H1 (cell line): ENCODE results near the gene DDX42. TPM values are rescaled to one million over a fixed set of nuclear protein-coding genes. Genes with fewer than 3 reads are reported as not detected.

Experiments
- CTCF ChIA-PET: fragments of 300-600 bp; sonication (Branson Sonifier 250); formaldehyde crosslinking; loops from one replicate; lab custom pipeline; 2021; ENCODE audit not compliant: partially characterized antibody; lab: Charles Lee
- POLR2A ChIA-PET: fragments of 300-600 bp; sonication (Branson Sonifier 250); formaldehyde crosslinking; loops from one replicate; lab custom pipeline; 2021; ENCODE audit warnings: inconsistent platforms; ENCODE audit not compliant: partially characterized antibody; lab: Charles Lee
- DNase-seq, 2 experiments: peaks; one replicate each; pipeline versions ENCODE4 v3.0.0 to v3.0.0-alpha.2; 2010 to 2022; ENCODE audit warnings: low spot score in 2 of 2, low read depth in 1 of 2, mixed read lengths in 1 of 2
- FAIRE-seq: peaks from 2 replicates; lab custom pipeline; 2011; peaks lifted over from hg19 to GRCh38; lab: Jason Lieb, UNC
- H2AFZ ChIP-seq: 2 replicates; pipeline ENCODE4 v1.8.1; 2012; ENCODE audit warnings: low read length, inconsistent platforms
- H2AK5ac ChIP-seq: 2 replicates; pipeline ENCODE4 v1.6.1; 2013; ENCODE audit warnings: low read depth, low read length
- H2BK120ac ChIP-seq: replicated peaks from 2 replicates; pipeline ENCODE3; 2013; ENCODE audit warnings: low read depth, low read length, inconsistent platforms
- H2BK12ac ChIP-seq: 2 replicates; pipeline ENCODE4 v1.6.1; 2013; ENCODE audit warnings: low read depth, low read length
- H2BK15ac ChIP-seq: 2 replicates; pipeline ENCODE4 v1.6.1; 2013; ENCODE audit warnings: low read length
- H2BK20ac ChIP-seq: 2 replicates; pipeline ENCODE4 v1.6.1; 2013; ENCODE audit warnings: low read length
- H2BK5ac ChIP-seq: 2 replicates; pipeline ENCODE4 v1.6.1; 2013; ENCODE audit warnings: low read depth, low read length
- H3K14ac ChIP-seq: 2 replicates; pipeline ENCODE4 v1.6.1; 2013; ENCODE audit warnings: inconsistent platforms; ENCODE audit not compliant: insufficient read length
- H3K18ac ChIP-seq: 2 replicates; pipeline ENCODE4 v1.6.1; 2013; ENCODE audit warnings: low read length; ENCODE audit errors: extremely low read depth
- H3K23ac ChIP-seq: 2 replicates; pipeline ENCODE4 v1.6.1; 2013; ENCODE audit warnings: inconsistent platforms; ENCODE audit not compliant: insufficient read length
- H3K23me2 ChIP-seq: 2 replicates; pipeline ENCODE4 v1.6.1; 2013; ENCODE audit warnings: low read depth, low read length
- H3K27ac ChIP-seq: 2 replicates; pipeline ENCODE4 v1.6.1; 2011; ENCODE audit warnings: low read depth, low read length, inconsistent platforms
- H3K27me3 ChIP-seq, 4 experiments: replicated peaks in 1 of 4; 1 replicate in 1 of 4; 2 replicates in 3 of 4; pipeline versions ENCODE4 v1.6.1 to v1.8.1; 2011 to 2013; ENCODE audit warnings: low read length in 3 of 4, mild to moderate bottlenecking in 3 of 4, inconsistent platforms in 2 of 4, mixed read lengths in 2 of 4, moderate library complexity in 1 of 4; ENCODE audit not compliant: control insufficient read depth in 3 of 4, insufficient read depth in 3 of 4; ENCODE audit errors: extremely low read depth in 1 of 4
- H3K36me3 ChIP-seq, 4 experiments: 2 replicates each; pipeline versions ENCODE4 v1.6.1 to v1.8.1; 2011 to 2013; ENCODE audit warnings: mild to moderate bottlenecking in 4 of 4, low read length in 3 of 4, moderate library complexity in 2 of 4, control low read depth in 1 of 4, inconsistent platforms in 1 of 4; ENCODE audit not compliant: insufficient read depth in 4 of 4, control insufficient read depth in 2 of 4
- H3K4ac ChIP-seq: replicated peaks from 2 replicates; pipeline ENCODE3; 2013; ENCODE audit warnings: low read length, low read depth, mixed read lengths, inconsistent platforms; ENCODE audit not compliant: insufficient read length
- H3K4me1 ChIP-seq, 4 experiments: replicated peaks in 1 of 4; 1 replicate in 1 of 4; 2 replicates in 3 of 4; pipeline versions ENCODE4 v1.6.1 to v1.8.1; 2011 to 2013; ENCODE audit warnings: low read length in 3 of 4, inconsistent platforms in 2 of 4, mixed read lengths in 1 of 4; ENCODE audit not compliant: insufficient read depth in 4 of 4, control insufficient read depth in 3 of 4
- H3K4me2 ChIP-seq, 2 experiments: 2 replicates each; pipeline versions ENCODE4 v1.6.1 to v1.8.1; 2011 to 2013; ENCODE audit warnings: low read depth in 2 of 2, low read length in 2 of 2, control low read depth in 1 of 2, inconsistent platforms in 1 of 2, mild to moderate bottlenecking in 1 of 2; ENCODE audit not compliant: insufficient read depth in 1 of 2
- H3K4me3 ChIP-seq, 4 experiments: fragments of 200-600, 300-600 bp in 1 of 4; sonication (generic), shearing (Covaris generic), sonication (Bioruptor Twin) in 1 of 4; 2 replicates each; pipeline versions ENCODE4 v1.5.1 to v1.8.1; 2011 to 2016; ENCODE audit warnings: low read length in 4 of 4, low read depth in 3 of 4, control low read depth in 2 of 4, inconsistent platforms in 2 of 4, mild to moderate bottlenecking in 2 of 4, mixed read lengths in 1 of 4, moderate library complexity in 1 of 4; ENCODE audit not compliant: insufficient read depth in 2 of 4; ENCODE audit errors: extremely low read depth in 1 of 4
- H3K56ac ChIP-seq: replicated peaks from 2 replicates; pipeline ENCODE3; 2013; ENCODE audit warnings: low read depth, mild to moderate bottlenecking, mixed read lengths, low read length, inconsistent platforms; ENCODE audit not compliant: insufficient read length
- H3K79me1 ChIP-seq: 2 replicates; pipeline ENCODE4 v1.6.1; 2013; ENCODE audit warnings: low read depth, low read length, control low read depth
- H3K79me2 ChIP-seq, 2 experiments: 2 replicates each; pipeline versions ENCODE4 v1.6.1 to v1.8.1; 2012 to 2013; ENCODE audit warnings: low read length in 2 of 2, mild to moderate bottlenecking in 2 of 2, inconsistent platforms in 1 of 2; ENCODE audit not compliant: insufficient read depth in 2 of 2, control insufficient read depth in 1 of 2
- H3K9ac ChIP-seq, 4 experiments: replicated peaks in 1 of 4; 1 replicate in 1 of 4; 2 replicates in 3 of 4; pipeline versions ENCODE4 v1.6.1 to v1.8.1; 2011 to 2013; ENCODE audit warnings: low read depth in 3 of 4, low read length in 3 of 4, control low read depth in 2 of 4, mild to moderate bottlenecking in 2 of 4, moderate library complexity in 2 of 4, inconsistent platforms in 1 of 4; ENCODE audit errors: extremely low read depth in 1 of 4
- H3K9me3 ChIP-seq, 2 experiments: 2 replicates each; pipeline versions ENCODE4 v1.6.1 to v1.8.1; 2012 to 2013; ENCODE audit warnings: mild to moderate bottlenecking in 2 of 2, moderate library complexity in 2 of 2, control low read depth in 1 of 2, inconsistent platforms in 1 of 2, low read depth in 1 of 2, low read length in 1 of 2, mixed read lengths in 1 of 2; ENCODE audit not compliant: insufficient read depth in 2 of 2
- H4K20me1 ChIP-seq, 2 experiments: replicated peaks in 1 of 2; 2 replicates each; pipeline versions ENCODE3 to v1.8.1; 2011 to 2013; ENCODE audit warnings: inconsistent platforms in 2 of 2, low read length in 2 of 2, mild to moderate bottlenecking in 1 of 2; ENCODE audit not compliant: insufficient read depth in 2 of 2, control insufficient read depth in 1 of 2
- H4K5ac ChIP-seq: 2 replicates; pipeline ENCODE4 v1.6.1; 2013; ENCODE audit warnings: low read length, low read depth, mixed read lengths, inconsistent platforms; ENCODE audit not compliant: insufficient read length
- H4K8ac ChIP-seq: 2 replicates; pipeline ENCODE4 v1.8.0; 2013; ENCODE audit warnings: mild to moderate bottlenecking, moderate library complexity, low read length, inconsistent platforms; ENCODE audit not compliant: insufficient read depth; ENCODE audit errors: extremely low read depth
- H4K91ac ChIP-seq: replicated peaks from 2 replicates; pipeline ENCODE3; 2013; ENCODE audit warnings: low read length, mixed read lengths, inconsistent platforms; ENCODE audit not compliant: insufficient read length
- EGR1 ChIP-seq: IDR thresholded peaks from 2 replicates; pipeline ENCODE4 v1.6.1; 2011; ENCODE audit warnings: low read depth, low read length, borderline replicate concordance
- SAP30 ChIP-seq: fragments of 300-600 bp; sonication (generic); IDR thresholded peaks from 2 replicates; pipeline ENCODE4 v1.7.1; 2012; ENCODE audit warnings: low read length, moderate library complexity, mild to moderate bottlenecking, inconsistent platforms; ENCODE audit not compliant: insufficient read depth, insufficient replicate concordance
- SUZ12 ChIP-seq: fragments of 200-600 bp; sonication (generic); IDR thresholded peaks from 2 replicates; pipeline ENCODE4 v1.6.1; 2012; ENCODE audit warnings: mild to moderate bottlenecking, inconsistent platforms, low read length, moderate library complexity, mixed read lengths
- ZNF274 ChIP-seq: IDR thresholded peaks from 2 replicates; pipeline ENCODE4 v1.7.0; 2012; ENCODE audit warnings: low read length, borderline replicate concordance; ENCODE audit errors: extremely low read depth
- WGBS, 2 experiments: shearing (Covaris generic) in 1 of 2; methylation state at CpG; one replicate each; pipeline versions ENCODE4 v1.1.6 to v1.1.7; 2013 to 2015; ENCODE audit warnings: low lambda C conversion rate in 2 of 2, mixed read lengths in 2 of 2, inconsistent platforms in 1 of 2, low coverage in 1 of 2, missing lambda C conversion rate in 1 of 2; ENCODE audit not compliant: insufficient replicate concordance in 2 of 2, insufficient coverage in 1 of 2, insufficient read length in 1 of 2; ENCODE audit errors: extremely low coverage in 1 of 2, missing lambda C conversion rate in 1 of 2; 5-methylcytosine and 5-hydroxymethylcytosine counted together
- polyA plus RNA-seq, 7 experiments: library from polyadenylated mRNA; depleted of rRNA in 3 of 7; stranded (reverse) in 5 of 7; unstranded in 2 of 7; fragments of >200 nt in 5 of 7; fragments of 200-250 nt in 2 of 7; gene quantifications; 1 replicate in 5 of 7; 2 replicates in 1 of 7; 4 replicates in 1 of 7; pipeline versions ENCODE4 v1.2.1 to v1.2.3, GENCODE V29; 2011 to 2013; ENCODE audit warnings: missing spikeins in 2 of 7, mixed read lengths in 2 of 7
- total RNA-seq: library from RNA; stranded (reverse); fragmentation: NEBNext Ultra II Directional; extraction: Animal tissue kit (Norgen Biotek cat#: 25700); gene quantifications from 2 replicates; pipeline ENCODE4 v1.2.1, GENCODE V29; 2021

The DDX42 gene
- total and polyA plus RNA-seq, 2 of the 8 experiments (the other 6 are each of a cell fraction or from before 2014, with no cell fraction given): 40.6 to 114 TPM

GRCh38 chr17:63841350-63842172 lies 67.6 kb downstream of the DDX42 start:
- peaks cover 8% of the 10 kb centered on the region for H3K23me2 ChIP-seq
- H2AK5ac ChIP-seq: peak overlapping the region; percentile 55; the same call in 1 of the 2 replicates
- peak overlapping the region; percentile 24 for H3K18ac ChIP-seq
- H3K4me2 ChIP-seq: peak overlapping the region; percentile 93
- TF ChIP-seq EGR1: no peak
- TF ChIP-seq ZNF274: no peak
- peak; percentile 7 for TF ChIP-seq SAP30
- no peak for TF ChIP-seq SUZ12
- TF ChIP-seq, all 59 proteins: peak for 1
- H3K27me3 ChIP-seq: peaks cover 0 to 4% (median 1%) of the 10 kb centered on the region in 4 experiments; a peak in 2 of 7 replicates
- CTCF ChIA-PET: interaction anchor here (0.6 to 1.4 kb wide), 6 partner anchors 9 to 176 kb away, joined by 3 to 7 read pairs (median 4); partner anchors contain the start of gene PSMC5
- no peaks in the 10 kb centered on the region for H3K9me3 ChIP-seq
- H3K27ac ChIP-seq: no peak overlapping the region
- H3K4ac ChIP-seq: peak overlapping the region; percentile 8
- H4K8ac ChIP-seq: no peak overlapping the region
- H3K9ac ChIP-seq: peak overlapping the region; percentile 8 to 81 (median 73)
- no peak overlapping the region for H3K14ac ChIP-seq
- H4K20me1 ChIP-seq: peaks cover 1 to 4% of the 10 kb centered on the region in 2 experiments
- H2AFZ ChIP-seq: no peak overlapping the region
- H2BK20ac ChIP-seq: no peak overlapping the region
- peak overlapping the region; percentile 68; the same call in 1 of the 2 replicates for H2BK12ac ChIP-seq
- no peak overlapping the region for H3K23ac ChIP-seq
- peak overlapping the region; percentile 73; the same call in 1 of the 2 replicates for H2BK5ac ChIP-seq
- peak overlapping the region; percentile 76 to 97 (median 83) for H3K4me3 ChIP-seq
- no peak overlapping the region for H2BK120ac ChIP-seq
- peaks cover 0 to 3% (median 1%) of the 10 kb centered on the region in 4 experiments; a peak in 2 of 8 replicates for H3K36me3 ChIP-seq
- peaks cover 20% of the 10 kb centered on the region for H3K79me1 ChIP-seq
- peaks cover 3 to 28% (median 26%) of the 10 kb centered on the region in 4 experiments for H3K4me1 ChIP-seq
- FAIRE-seq (no peak), DNase-seq (no peak)
- POLR2A ChIA-PET: interaction anchor here (0.7 to 27.8 kb wide), 3 partner anchors 9 to 68 kb away, joined by 3 to 593 read pairs (median 13); partner anchors contain the start of genes CCDC47, DDX42, FTSJ3 and PSMC5
- H4K91ac ChIP-seq: peak overlapping the region; percentile 14
- H3K79me2 ChIP-seq: peaks cover 11 to 42% of the 10 kb centered on the region in 2 experiments
- H3K56ac ChIP-seq: peak overlapping the region; percentile 73
- H2BK15ac ChIP-seq: peak overlapping the region; percentile 18; the same call in 1 of the 2 replicates
- H4K5ac ChIP-seq: no peak overlapping the region
- 22% methylated on average over 26 of the region's 26 CpGs; no CpG with 5 or more reads in 1 of the 2 experiments for WGBS, 2 experiments
